ENCODE measurements around the gene SNAI1. TPM values are rescaled to one million over a fixed set of nuclear protein-coding genes. Genes with fewer than 3 reads are reported as not detected.

The SNAI1 gene
- total and polyA plus RNA-seq, 11 donors: 0.37 to 6.7 (median 1.6) TPM

- intact Hi-C loops (cut with DNase I): loop anchor here in 7 of 10 donors (5.0 to 10.0 kb wide), 4 partner anchors 183 to 480 kb away; no protein-coding TSS in a partner anchor
- no peak for ATAC-seq
- peaks cover 0 to 81% (median 45%) of the 10 kb centered on the region in 12 donors for H3K4me1 ChIP-seq
These were observed 1.8 kb downstream of the SNAI1 start for GRCh38 chr20:49984426-49985153.

DNA sequence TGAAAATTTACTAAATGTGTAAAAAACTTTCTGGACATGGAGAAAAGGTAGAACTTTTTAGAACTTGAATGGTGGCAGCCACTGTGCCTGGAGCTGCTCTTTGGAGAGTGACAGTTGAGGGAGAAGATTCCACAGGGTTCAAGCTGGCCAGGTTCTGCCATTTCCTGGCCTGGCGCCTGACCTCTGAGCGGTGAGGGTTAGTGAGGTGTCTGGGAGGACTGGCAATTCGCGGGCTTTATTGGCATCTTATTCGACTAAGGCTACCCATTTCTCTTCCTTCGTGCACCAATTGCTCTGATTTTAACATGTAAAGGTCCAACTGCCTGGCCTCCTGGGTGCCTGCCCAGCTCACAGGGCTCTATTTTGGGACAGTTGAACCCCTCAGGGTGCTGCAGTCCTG lies 2.4 kb downstream of the SNAI1 start:
- DNase-seq (no peak), ATAC-seq (no peak)
- Histone ChIP-seq H3K9me3 (no peaks in the 10 kb centered on the region), H3K4me3 (peak overlapping the region in 11 of 12 donors; percentile 11 to 78 (median 61)), H3K27me3 (no peaks in the 10 kb centered on the region), H3K4me1 (peaks cover 3 to 86% (median 47%) of the 10 kb centered on the region in 12 donors), H3K36me3 (peaks cover 0 to 14% (median 0%) of the 10 kb centered on the region in 9 donors), H3K27ac (peak overlapping the region in 5 of 12 donors; percentile 6 to 86 (median 81))
- 58 to 62% (median 60%) methylated on average over 6 of the region's 6 CpGs for WGBS, 4 donors
- TF ChIP-seq, protein P1, sequence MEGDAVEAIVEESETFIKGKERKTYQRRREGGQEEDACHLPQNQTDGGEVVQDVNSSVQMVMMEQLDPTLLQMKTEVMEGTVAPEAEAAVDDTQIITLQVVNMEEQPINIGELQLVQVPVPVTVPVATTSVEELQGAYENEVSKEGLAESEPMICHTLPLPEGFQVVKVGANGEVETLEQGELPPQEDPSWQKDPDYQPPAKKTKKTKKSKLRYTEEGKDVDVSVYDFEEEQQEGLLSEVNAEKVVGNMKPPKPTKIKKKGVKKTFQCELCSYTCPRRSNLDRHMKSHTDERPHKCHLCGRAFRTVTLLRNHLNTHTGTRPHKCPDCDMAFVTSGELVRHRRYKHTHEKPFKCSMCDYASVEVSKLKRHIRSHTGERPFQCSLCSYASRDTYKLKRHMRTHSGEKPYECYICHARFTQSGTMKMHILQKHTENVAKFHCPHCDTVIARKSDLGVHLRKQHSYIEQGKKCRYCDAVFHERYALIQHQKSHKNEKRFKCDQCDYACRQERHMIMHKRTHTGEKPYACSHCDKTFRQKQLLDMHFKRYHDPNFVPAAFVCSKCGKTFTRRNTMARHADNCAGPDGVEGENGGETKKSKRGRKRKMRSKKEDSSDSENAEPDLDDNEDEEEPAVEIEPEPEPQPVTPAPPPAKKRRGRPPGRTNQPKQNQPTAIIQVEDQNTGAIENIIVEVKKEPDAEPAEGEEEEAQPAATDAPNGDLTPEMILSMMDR (IDR thresholded peaks at IDR 0.05): no peak
- TF ChIP-seq POLR2A (IDR thresholded peaks at IDR 0.05): no peak
- intact Hi-C loops (cut with DNase I): loop anchor here in 1 of 10 donors (10.0 kb wide), 1 partner anchor 480 kb away; no protein-coding TSS in a partner anchor

More at GRCh38 chr20:49984426-49985153, 1.8 kb downstream of the SNAI1 start:
- Histone ChIP-seq H3K27me3 (no peaks in the 10 kb centered on the region), H3K4me3 (peak overlapping the region in 11 of 12 donors; percentile 36 to 78 (median 61)), H3K36me3 (peaks cover 0 to 14% (median 0%) of the 10 kb centered on the region in 9 donors), H3K27ac (peak overlapping the region in 11 of 12 donors; percentile 9 to 86 (median 76)), H3K9me3 (no peaks in the 10 kb centered on the region)
- no peak for DNase-seq
- TF ChIP-seq POLR2A (IDR thresholded peaks at IDR 0.05): no peak
- TF ChIP-seq, protein P1 (IDR thresholded peaks at IDR 0.05): no peak
- WGBS, 4 donors: 55 to 70% (median 66%) methylated on average over 13 of the region's 13 CpGs

GRCh38 chr20:49985617-49986016 lies 2.8 kb downstream of the SNAI1 start:
- ATAC-seq (no peak), DNase-seq (no peak)
- Histone ChIP-seq H3K27me3 (no peaks in the 10 kb centered on the region), H3K4me3 (peak overlapping the region in 11 of 12 donors; percentile 5 to 78 (median 61)), H3K4me1 (peaks cover 4 to 91% (median 50%) of the 10 kb centered on the region in 12 donors), H3K27ac (peak overlapping the region in 4 of 12 donors; percentile 6 to 80 (median 24)), H3K9me3 (no peaks in the 10 kb centered on the region), H3K36me3 (peaks cover 0 to 14% (median 0%) of the 10 kb centered on the region in 9 donors)
- no peak for TF ChIP-seq POLR2A (IDR thresholded peaks at IDR 0.05)
- TF ChIP-seq, protein P1 (IDR thresholded peaks at IDR 0.05): no peak
- intact Hi-C loops (cut with DNase I): loop anchor here in 1 of 10 donors (10.0 kb wide), 1 partner anchor 479 kb away; no protein-coding TSS in a partner anchor
- 70 to 74% (median 72%) methylated on average over 13 of the region's 13 CpGs for WGBS, 4 donors

DNA sequence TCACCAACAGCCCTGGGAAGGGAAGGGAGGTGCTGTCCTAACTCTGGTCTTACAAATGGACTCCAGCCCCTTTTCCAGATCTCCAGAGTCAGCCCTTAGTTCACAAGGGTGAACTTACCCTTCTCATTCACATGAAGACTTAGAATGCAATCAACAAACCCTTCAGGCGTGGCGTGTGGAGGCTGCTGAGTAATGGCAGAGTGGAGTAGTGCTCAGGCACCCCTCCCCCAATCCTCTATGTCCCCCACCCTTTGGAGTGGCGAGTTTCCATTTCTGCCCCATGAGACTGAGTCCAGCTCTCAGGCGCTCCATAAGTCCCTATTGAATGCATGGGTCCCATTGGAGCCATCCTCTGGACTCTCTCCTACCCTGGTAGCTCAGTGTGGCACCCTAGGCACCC lies 3.3 kb downstream of the SNAI1 start:
- TF ChIP-seq, protein P1 (IDR thresholded peaks at IDR 0.05): no peak
- TF ChIP-seq POLR2A (IDR thresholded peaks at IDR 0.05): no peak
- ATAC-seq (no peak), DNase-seq (no peak)
- peaks cover 4 to 94% (median 50%) of the 10 kb centered on the region in 12 donors for H3K4me1 ChIP-seq
- intact Hi-C loops (cut with DNase I): loop anchor here in 1 of 10 donors (10.0 kb wide), 1 partner anchor 479 kb away; no protein-coding TSS in a partner anchor
- 80 to 96% (median 87%) methylated on average over 4 of the region's 4 CpGs for WGBS, 4 donors
- H3K4me3 ChIP-seq: peak overlapping the region in 9 of 12 donors; percentile 36 to 78 (median 65)
- peaks cover 0 to 14% (median 0%) of the 10 kb centered on the region in 9 donors for H3K36me3 ChIP-seq
- H3K27ac ChIP-seq: peak overlapping the region in 2 of 12 donors; percentile 30 to 80
- no peaks in the 10 kb centered on the region for H3K9me3 ChIP-seq
- H3K27me3 ChIP-seq: no peaks in the 10 kb centered on the region
